GM10847 (cell line): ENCODE data around the gene BCLAF1.

Experiments used
- POLR2A ChIP-seq: IDR thresholded peaks from 2 replicates; pipeline ENCODE4 v1.6.1; 2011; ENCODE audit not compliant: insufficient read length; ENCODE audit errors: extremely low read depth

BCLAF1 gene

GRCh38 chr6:136226674-136227377 lies 62.8 kb downstream of the BCLAF1 start:
- no peak for TF ChIP-seq POLR2A

DNA sequence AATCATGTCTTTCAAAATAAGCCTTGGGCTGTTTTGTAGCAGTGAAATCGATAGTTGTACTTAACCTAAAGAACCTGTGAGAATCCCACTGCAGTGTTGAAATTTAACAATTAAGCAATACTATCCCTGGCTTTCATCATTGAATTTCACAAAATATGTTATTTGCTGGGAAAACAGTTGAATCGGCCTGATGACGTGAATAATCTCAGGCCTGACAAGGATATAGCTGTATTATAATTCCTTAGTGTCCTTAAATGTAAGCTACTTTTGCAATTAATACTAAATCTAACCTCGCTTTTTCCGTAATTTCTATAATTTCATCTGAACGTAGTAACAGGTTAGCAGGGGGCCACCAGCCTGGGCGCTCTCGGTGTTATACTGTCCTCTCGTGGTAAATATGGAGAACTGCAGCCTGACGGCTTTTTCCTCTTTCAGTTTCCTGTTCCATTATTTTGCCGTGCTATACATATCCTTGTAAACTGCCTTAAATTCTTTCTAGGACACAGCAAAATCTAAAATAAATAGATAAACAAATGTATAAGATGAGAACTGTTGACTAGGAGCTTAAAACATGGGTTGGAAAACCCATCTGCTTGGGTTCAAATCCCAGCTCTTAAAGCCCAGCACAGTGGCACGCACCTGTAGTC lies 63.5 kb downstream of the BCLAF1 start:
- no peak for TF ChIP-seq POLR2A

GRCh38 chr6:136225496-136225895 lies 64.2 kb downstream of the BCLAF1 start:
- no peak for TF ChIP-seq POLR2A

- TF ChIP-seq POLR2A: no peak
Measured at GRCh38 chr6:136216503-136217401, 72.9 kb downstream of the BCLAF1 start.

DNA sequence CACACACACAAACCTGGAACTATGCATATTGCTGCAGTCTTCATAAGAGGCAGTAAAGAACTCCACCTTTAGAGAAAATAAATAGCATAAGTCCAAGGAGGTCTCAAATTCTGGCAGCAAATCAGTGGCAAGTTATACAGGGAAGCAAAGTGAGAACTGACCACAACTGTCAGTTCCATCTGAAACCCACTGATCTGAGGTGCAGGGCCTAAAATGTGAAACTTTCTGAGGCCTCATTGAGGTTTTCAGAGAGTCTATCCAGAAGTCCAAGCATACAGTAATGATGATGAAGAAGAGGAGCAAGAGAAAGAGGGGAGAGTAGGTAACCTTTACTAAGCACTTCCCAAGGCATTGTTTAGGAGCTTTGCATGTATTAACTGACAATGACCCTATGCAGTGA lies 75.8 kb downstream of the BCLAF1 start:
- TF ChIP-seq POLR2A: no peak

- no peak for TF ChIP-seq POLR2A
Measured at GRCh38 chr6:136213012-136213539, 76.6 kb downstream of the BCLAF1 start.

GRCh38 chr6:136212608-136213007 lies 77.0 kb downstream of the BCLAF1 start:
- TF ChIP-seq POLR2A: no peak

DNA sequence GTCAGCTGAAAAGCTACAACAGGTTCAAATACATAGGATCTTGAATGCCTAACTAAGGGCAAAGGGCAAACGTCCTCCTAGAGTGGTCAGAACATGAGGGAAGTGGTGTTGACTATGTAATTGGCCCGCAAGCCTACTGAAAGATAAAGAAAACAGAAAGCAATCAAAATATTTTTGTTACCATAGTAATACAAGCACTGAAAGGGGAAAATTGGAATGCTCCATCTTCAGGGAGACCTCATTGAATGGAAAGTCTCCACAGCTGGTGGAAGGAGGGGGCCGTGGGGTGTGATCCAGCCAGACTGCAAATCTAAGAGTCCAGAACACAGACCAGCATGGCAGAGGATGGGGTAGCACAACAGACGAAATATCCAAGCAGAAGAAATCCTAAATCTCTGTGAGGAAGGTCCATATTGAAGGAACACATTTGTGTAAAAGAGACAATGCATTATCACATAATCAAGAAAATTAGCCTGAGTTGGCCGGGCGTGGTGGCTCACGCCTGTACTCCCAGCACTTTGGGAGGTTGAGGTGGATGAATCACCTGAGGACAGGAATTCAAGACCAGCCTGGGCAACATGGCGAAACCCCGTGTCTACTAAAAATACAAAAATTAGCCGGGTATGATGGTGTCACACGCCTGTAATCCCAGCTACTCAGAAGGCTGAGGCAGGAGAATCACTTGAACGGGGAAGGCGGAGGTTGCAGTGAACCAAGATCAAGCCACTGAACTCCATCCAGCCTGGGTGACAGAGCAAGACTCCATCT lies 79.1 kb downstream of the BCLAF1 start:
- no peak for TF ChIP-seq POLR2A

GRCh38 chr6:136209496-136209895 lies 80.2 kb downstream of the BCLAF1 start:
- TF ChIP-seq POLR2A: no peak

- no peak for TF ChIP-seq POLR2A
Measured at GRCh38 chr6:136208783-136209182, 80.9 kb downstream of the BCLAF1 start.
